ENCODE measurements around the gene TMPRSS9.

Gene TMPRSS9

DNA sequence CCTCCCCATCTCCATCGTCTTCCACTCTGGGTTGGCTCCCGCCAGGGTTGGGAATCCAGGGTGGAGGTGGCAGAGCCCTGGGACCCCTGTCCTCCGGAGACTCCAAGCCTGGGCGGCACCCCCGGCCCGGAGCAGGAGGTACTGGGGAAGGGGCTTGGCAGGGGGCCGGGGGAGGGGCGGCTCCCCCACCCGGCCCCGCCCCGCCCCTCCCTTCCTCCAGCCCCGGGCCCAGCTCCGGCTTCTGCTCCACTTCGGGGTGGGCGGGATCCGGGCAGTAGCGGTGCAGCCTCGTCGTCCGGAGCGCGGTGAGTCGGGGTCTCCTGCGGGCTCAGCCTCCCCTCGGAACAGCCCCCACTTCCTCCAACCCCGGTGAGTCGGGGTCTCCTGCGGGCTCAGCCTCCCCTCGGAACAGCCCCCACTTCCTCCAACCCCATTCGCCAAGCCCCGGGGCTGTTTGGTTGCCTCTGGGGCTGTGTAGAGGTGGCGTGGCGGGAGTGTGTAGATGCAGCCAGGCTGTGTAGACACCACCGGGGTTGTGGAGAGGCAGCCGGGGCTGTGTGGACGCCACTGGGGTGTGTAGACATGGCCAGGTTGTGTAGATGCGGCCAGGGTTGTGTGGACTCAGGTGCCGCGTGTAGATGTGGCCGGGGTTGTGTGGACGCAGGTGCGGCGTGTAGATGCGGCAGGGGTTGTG is at the start of gene TMPRSS9:
Gene TMPRSS9, plus strand, starts transcription at position 274 of the 694 bp plus-strand sequence. CDS start 29,521 bp downstream, outside the sequence.
- DNase-seq (ENCODE audit: low read depth), result no peak

GRCh38 chr19:2311093-2311492 is 49.0 kb upstream of the TMPRSS9 start:
- DNase-seq (ENCODE audit: low read depth), result no peak

- no peak for DNase-seq (ENCODE audit: low read depth)
Observed at GRCh38 chr19:2312820-2313501, 47.1 kb upstream of the TMPRSS9 start.

DNA sequence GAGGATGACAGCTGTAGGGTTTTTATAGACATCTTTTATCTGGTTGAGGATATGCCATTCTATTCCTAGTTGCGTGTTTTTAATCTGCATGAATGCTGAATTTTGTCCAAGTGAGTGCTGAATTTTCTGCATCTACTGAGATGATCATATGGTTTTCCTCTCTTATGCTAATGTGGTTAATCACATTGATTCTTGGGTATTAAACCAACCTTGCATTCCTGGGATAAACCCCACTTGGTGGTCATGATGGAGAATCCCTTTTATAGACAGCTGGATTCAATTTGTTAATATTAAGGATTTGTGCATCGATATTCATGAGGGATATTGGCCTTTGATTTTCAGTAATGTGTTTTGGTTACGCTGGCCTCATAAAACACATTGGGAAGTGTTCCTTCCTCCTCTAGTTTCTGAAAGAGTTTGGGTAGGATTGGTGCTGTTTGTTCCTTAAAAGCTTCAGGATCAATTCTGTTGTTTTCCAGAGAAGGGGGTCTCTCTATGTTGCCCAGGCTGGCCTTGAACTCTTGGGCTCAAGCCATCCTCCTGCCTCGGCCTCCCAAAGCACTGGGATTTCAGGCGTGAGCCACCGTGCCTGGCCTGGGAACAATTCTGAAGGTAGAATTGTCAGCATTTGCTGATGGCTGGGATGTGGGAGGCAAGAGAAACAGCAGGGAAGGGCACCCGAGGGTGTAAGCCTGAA is 44.8 kb upstream of the TMPRSS9 start:
- DNase-seq (ENCODE audit: low read depth), result no peak

GRCh38 chr19:2315818-2316353 is 44.2 kb upstream of the TMPRSS9 start:
- DNase-seq (ENCODE audit: low read depth), result no peak

DNA sequence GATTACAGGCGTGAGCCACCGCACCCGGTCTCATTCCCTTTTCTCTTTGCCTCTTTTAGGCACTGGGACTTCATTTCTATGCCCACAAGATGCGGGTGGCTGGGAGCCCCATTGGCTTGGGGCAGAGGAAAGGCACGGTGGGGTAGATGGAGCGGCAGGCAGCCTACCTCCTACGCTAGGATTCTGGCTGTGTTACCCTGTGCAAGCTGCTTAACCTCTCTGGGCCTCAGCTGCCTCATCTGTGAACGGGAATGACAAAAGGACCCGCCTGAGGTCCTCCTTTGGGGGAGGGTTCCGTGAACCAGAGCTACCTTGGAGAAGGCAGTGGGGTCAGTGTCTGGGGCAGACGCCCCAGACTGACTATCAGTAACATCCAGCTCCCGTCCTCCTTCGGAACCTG is 42.8 kb upstream of the TMPRSS9 start:
- no peak for DNase-seq (ENCODE audit: low read depth)

GRCh38 chr19:2317756-2318155 is 42.3 kb upstream of the TMPRSS9 start:
- DNase-seq (ENCODE audit: low read depth), result no peak

DNA sequence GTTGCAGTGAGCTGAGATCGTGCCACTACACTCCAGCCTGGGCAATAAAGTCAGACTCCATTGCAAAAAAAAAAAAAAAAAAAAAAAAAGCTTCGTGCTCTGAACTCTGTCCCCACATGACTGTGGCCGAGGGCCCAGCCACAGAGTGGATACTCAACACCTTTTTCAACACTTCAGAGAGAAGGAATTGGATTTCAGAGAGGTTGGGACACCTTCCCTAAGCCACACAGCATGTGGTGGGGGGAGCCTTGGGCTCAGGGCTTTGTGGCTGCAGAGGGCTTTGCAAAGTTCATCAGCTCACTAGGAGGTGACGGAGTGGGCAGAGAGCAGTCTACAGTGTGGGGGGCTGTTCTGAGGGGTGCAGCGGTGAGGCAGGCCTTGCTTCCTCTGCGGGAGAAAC is 41.1 kb upstream of the TMPRSS9 start:
- DNase-seq (ENCODE audit: low read depth), result no peak

GRCh38 chr19:2319551-2319950 is 40.5 kb upstream of the TMPRSS9 start:
- DNase-seq (ENCODE audit: low read depth), result no peak

GRCh38 chr19:2320049-2320448 is 40.0 kb upstream of the TMPRSS9 start:
- no peak for DNase-seq (ENCODE audit: low read depth)

DNA sequence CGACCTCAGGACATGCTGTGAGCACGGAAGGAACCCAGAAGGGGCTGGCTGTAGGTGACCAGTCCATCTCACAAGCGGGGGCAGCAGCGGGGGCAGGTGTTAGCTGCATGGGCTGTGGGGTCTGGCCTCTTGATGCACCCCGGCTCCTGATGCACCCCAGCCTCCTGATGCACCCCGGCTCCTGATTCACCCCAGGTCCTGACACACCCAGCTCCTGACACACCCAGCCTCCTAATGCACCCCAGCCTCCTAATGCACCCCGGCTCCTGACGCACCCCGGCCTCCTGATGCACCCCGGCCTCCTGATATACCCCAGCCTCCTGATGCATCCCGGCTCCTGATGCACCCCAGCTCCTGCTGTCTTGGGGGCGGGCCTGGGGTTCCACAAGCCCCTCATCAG is 39.1 kb upstream of the TMPRSS9 start:
- DNase-seq (ENCODE audit: low read depth), result no peak

- DNase-seq (ENCODE audit: low read depth), result no peak
Observed at GRCh38 chr19:2321565-2322283, 38.3 kb upstream of the TMPRSS9 start.

DNA sequence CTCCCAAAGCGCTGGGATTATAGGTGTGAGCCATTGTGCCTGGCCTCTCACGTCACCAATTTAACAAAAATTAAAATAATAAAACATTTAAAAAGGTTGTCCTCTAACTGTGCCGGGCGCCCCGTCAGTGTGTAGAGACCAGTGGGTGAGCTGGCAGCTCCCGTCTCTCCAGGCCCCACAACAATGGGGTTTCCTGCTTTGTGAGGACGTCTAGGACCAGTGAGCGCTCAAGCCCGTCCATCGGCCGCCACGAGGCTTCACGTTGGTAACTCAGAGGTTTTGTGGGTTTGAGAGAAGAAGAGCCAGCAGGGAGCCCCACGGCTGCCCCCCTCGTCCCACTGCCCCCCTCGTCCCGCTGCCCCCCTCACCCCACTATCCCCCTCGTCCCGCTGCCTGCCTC is 36.4 kb upstream of the TMPRSS9 start:
- DNase-seq (ENCODE audit: low read depth), result no peak

DNA sequence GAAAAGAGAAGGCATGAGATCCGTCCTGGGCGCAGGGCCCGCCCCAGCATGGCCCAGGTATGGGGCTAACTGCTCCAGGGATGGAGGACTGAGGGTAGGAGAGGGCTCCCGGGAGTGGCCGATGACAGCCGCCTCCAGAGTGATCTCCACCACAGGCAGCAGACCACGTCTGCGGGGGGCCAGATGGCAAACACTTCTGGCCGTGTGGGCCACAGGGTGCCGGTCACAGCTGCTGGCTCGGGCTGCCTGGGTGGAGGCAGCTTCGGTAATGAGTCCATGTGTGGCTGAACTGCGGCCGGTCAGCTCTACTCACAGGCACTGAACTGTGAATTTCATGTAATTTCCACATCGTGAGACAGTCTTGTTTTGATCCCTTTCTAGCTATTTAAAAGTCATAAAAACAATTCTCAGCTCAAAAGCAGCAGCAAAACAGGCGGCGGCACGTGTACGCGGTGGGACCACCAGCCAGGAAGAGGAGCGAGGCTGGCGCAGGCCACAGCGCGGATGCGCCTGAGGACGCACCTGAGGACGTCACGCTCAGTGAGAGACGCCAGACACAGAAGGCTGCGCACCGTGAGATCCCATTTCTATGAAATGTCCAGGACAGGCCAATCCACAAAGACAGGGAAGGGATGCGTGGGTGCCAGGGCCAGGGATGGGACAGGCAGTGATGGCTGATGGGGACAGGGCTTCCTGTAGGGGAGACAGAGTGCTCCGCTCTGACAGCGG is 35.7 kb upstream of the TMPRSS9 start:
- no peak for DNase-seq (ENCODE audit: low read depth)

GRCh38 chr19:2325281-2326046 is 34.6 kb upstream of the TMPRSS9 start:
- DNase-seq (ENCODE audit: low read depth), result no peak

GRCh38 chr19:2326699-2327360 is 33.2 kb upstream of the TMPRSS9 start:
- no peak for DNase-seq (ENCODE audit: low read depth)

DNA sequence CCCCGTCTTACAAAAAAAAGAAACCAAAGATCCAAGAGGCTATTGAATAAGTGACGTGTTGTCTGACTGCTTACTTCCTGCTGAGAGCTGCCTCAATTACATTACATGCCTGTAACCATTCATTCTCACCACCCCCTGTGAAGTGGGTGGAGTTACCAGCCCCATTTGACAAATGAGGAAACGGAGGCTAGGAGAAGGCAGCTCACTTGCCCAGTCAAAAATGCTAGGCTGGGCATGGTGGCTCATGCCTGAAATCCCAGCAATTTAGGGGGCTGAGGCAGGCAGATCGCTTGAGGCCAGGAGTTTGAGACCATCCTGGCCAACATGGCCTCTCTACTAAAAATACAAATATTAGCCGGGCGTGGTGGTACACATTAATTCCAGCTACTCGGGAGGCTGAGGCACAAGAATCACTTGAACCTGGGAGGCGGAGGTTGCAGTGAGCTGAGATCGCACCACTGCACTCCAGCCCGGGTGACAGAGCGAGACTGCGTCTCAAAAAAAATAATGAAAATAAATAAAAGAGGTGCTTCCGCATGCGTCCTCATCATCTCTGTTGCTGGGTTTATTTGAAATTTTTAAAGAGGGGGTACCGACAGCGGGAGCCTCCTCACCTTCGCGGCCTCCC is 32.2 kb upstream of the TMPRSS9 start:
- DNase-seq (ENCODE audit: low read depth), result peak; percentile 55

DNA sequence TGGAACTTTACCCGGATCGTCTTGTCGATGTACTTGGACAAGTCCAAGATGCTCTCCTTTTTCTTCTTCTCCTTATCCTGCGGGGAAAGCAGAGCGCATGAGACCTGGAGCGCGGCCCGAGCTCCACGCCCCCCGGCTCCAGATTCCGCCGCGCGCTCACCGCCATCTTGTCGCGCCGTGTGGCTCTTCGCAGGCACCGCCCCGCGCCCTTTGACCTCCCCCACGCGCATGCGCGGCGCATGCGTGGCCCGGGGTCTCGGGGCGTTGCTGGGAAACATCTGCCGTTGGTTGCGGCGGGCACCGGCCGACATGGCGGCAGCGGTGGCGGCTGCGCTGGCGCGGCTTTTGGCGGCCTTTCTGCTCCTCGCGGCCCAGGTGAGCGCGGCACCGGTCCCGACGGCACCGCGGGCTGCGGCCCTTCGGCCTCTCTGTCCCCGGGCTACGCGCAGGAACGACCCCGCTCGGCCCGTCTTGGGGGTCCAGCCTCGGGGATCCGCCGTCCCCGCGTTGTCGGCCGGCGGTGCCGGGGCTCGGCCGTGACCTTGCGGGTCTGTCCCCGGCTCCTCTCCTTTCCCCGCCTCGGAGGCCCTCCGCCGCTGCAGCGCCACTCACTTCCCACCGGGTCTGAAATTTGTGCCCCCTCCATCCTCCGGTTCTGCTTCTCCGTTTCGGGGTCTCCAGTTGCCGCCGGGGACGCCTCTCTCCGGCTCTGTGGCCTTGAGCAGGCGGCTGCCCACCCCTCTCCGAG is 31.5 kb upstream of the TMPRSS9 start, which contains the start of the genes LSM7 and SPPL2B:
Gene LSM7, minus strand, starts transcription at position 186 of the 748 bp plus-strand sequence. Its CDS starts 20 bp downstream, at position 166.
Gene SPPL2B, plus strand, starts transcription at position 284 of the 748 bp plus-strand sequence. Its CDS starts 26 bp downstream, at position 310.
- DNase-seq (ENCODE audit: low read depth), result peak; percentile 87

DNA sequence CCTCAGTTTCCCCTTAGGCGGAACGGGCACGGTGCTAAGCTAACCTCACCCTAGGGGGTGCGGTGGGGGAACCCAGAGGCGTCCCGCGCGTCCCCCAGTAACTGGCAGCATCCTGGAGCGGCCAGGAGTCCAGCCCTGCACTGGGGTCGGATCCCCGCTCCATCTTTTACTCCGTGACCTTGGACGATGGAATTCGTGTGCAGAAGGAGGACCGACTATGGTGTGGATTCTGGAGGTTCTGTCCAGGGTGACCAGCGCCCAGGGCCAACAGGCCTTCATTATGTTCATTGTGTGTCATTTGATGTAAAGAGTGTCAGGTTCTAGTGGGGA is 31.0 kb upstream of the TMPRSS9 start:
- no peak for DNase-seq (ENCODE audit: low read depth)

Measured in T-helper 22 cell (primary cell).